ENCODE data around the gene SSNA1. TPM values are rescaled to one million over a fixed set of nuclear protein-coding genes. Genes with fewer than 3 reads are reported as not detected.

Gene SSNA1
- total RNA-seq, 1 donor from 2014 or later = 71.9 TPM

- Mint-ChIP-seq H3K36me3 (ENCODE audit: low read depth) (no peaks in the 10 kb centered on the region), H3K27ac (no peak overlapping the region), H3K9me3 (no peaks in the 10 kb centered on the region), H3K4me3 (no peak overlapping the region), H3K4me1 (peaks cover 24% of the 10 kb centered on the region), H3K27me3 (peaks cover 34% of the 10 kb centered on the region)
- no peak for TF ChIP-seq CTCF (IDR thresholded peaks at IDR 0.05)
- intact Hi-C loops (cut with micrococcal nuclease) = loop anchor here (10.0 kb wide), 1 partner anchor 315 kb away; the partner anchor contains the start of genes AJM1 and PHPT1
- ATAC-seq (ENCODE audit: low read depth) (no peak), DNase-seq (no peak)
- ChIA-PET CTCF (no interaction called here), POLR2A (no interaction called here)
Measured at GRCh38 chr9:137160054-137160425, 28.4 kb upstream of the SSNA1 start.

- ChIA-PET POLR2A (interaction anchor here (0.6 kb wide), 1 partner anchor 38 kb away, joined by 4 read pairs; no protein-coding TSS in a partner anchor), CTCF (no interaction called here)
- H3K4me3 Mint-ChIP-seq = no peak overlapping the region
- peaks cover 24% of the 10 kb centered on the region for H3K4me1 Mint-ChIP-seq
- peaks cover 37% of the 10 kb centered on the region for H3K27me3 Mint-ChIP-seq
- H3K36me3 Mint-ChIP-seq (ENCODE audit: low read depth) = no peaks in the 10 kb centered on the region
- ATAC-seq (ENCODE audit: low read depth) (no peak), DNase-seq (no peak)
- TF ChIP-seq CTCF (IDR thresholded peaks at IDR 0.05) = no peak
- intact Hi-C loops (cut with micrococcal nuclease) = loop anchor here (10.0 kb wide), 1 partner anchor 316 kb away; the partner anchor contains the start of genes AJM1 and PHPT1
- no peak overlapping the region for H3K27ac Mint-ChIP-seq
- no peaks in the 10 kb centered on the region for H3K9me3 Mint-ChIP-seq
Measured at GRCh38 chr9:137160716-137161557, 27.5 kb upstream of the SSNA1 start.

- peaks cover 40% of the 10 kb centered on the region for H3K27me3 Mint-ChIP-seq
- ChIA-PET POLR2A (interaction anchor here (0.6 kb wide), 2 partner anchors 39 to 115 kb away, joined by 4 to 6 read pairs; no protein-coding TSS in a partner anchor), CTCF (no interaction called here)
- intact Hi-C loops (cut with micrococcal nuclease) = loop anchor here (10.0 kb wide), 1 partner anchor 317 kb away; the partner anchor contains the start of genes AJM1 and PHPT1
- no peaks in the 10 kb centered on the region for H3K36me3 Mint-ChIP-seq (ENCODE audit: low read depth)
- ATAC-seq (ENCODE audit: low read depth) (no peak), DNase-seq (no peak)
- no peaks in the 10 kb centered on the region for H3K9me3 Mint-ChIP-seq
- no peak overlapping the region for H3K4me3 Mint-ChIP-seq
- TF ChIP-seq CTCF (IDR thresholded peaks at IDR 0.05) = no peak
- no peak overlapping the region for H3K27ac Mint-ChIP-seq
- peaks cover 23% of the 10 kb centered on the region for H3K4me1 Mint-ChIP-seq
Measured at GRCh38 chr9:137161558-137162486, 26.7 kb upstream of the SSNA1 start.

- POLR2A ChIA-PET = interaction anchor here (0.6 to 1.6 kb wide), 2 partner anchors 33 to 116 kb away, joined by 5 to 6 read pairs; no protein-coding TSS in a partner anchor
- peak; percentile 43 for ATAC-seq (ENCODE audit: low read depth)
Measured at GRCh38 chr9:137162505-137163364, 25.7 kb upstream of the SSNA1 start.

More at GRCh38 chr9:137162505-137163364, 25.7 kb upstream of the SSNA1 start:
- Mint-ChIP-seq H3K27ac (no peak overlapping the region), H3K9me3 (no peaks in the 10 kb centered on the region), H3K4me1 (peaks cover 22% of the 10 kb centered on the region), H3K4me3 (no peak overlapping the region), H3K36me3 (ENCODE audit: low read depth) (no peaks in the 10 kb centered on the region), H3K27me3 (peaks cover 34% of the 10 kb centered on the region)
- CTCF ChIA-PET = no interaction called here
- TF ChIP-seq CTCF (IDR thresholded peaks at IDR 0.05) = no peak
- intact Hi-C loops (cut with micrococcal nuclease) = loop anchor here (10.0 kb wide), 1 partner anchor 318 kb away; the partner anchor contains the start of genes AJM1 and PHPT1
- no peak for DNase-seq

Data from activated B cell treated with CpG ODN at 0.5 μM for 24 hours (primary cell).